NCI-H2107 (cell line): ENCODE measurements around the gene RTP3.
"Not testable (repeated sequence)": the region's sequence is repeated elsewhere in the genome, so short reads cannot be mapped to it uniquely, and the experiment has no call there.

Source experiments
- DNase-seq: peaks from one replicate; lab custom pipeline; 2025; lab: John Stamatoyannopoulos, UW

Gene RTP3

DNA sequence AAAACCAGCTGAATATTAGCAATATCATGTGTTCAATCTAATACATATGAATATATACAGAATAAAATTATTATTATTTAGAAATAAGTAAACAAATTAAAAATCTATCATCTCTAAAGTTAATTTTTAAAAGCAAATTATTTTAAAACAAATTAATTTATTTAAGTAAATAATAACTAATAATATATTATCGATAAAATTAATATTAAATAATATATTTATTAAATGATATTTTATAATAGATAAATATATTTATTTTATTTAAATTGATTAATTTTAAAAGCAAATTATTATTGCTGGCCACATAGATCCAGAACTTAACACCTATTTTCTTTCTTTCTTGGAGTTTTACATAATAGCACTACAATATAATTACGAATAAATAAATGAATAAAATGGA, 22.2 kb downstream of the RTP3 start:
- no peak for DNase-seq

DNA sequence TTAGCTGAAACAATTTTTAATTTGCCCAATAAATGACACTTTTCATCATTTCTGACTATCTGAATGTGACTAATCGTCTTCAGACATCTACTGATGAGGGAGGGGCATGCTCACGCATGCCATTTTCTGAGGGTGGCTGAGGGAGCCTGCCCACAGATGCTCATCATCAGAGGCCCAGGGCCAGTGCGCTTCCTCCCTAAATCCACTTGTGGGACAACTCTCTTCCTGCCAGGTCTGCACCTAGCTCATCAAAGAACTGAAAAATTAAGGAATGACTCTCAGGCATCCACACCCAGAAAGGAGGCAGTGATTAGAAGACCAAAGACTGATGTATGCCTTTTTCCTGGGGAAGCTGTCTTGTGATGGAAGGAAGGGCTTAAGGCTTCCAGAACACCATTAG, 22.8 kb downstream of the RTP3 start:
- no peak for DNase-seq

DNA sequence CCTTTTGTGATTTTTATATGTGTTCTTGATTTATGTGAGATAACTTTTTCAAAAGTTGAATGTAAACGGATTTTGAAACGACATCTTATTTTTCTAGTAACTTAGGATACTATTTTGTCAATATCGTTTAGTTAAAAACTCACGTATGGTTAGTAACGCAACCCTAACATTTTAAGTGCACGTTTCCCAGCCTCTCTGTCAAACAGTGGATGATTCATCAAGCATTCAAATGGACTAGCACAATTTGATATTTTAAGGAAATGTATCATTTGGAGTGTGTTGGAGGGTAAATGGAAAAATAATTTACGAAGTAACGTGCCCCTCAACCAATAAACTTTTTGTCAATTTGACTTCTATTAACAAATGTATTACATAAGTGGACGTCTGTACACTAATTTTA, 23.3 kb downstream of the RTP3 start:
- DNase-seq = no peak

DNA sequence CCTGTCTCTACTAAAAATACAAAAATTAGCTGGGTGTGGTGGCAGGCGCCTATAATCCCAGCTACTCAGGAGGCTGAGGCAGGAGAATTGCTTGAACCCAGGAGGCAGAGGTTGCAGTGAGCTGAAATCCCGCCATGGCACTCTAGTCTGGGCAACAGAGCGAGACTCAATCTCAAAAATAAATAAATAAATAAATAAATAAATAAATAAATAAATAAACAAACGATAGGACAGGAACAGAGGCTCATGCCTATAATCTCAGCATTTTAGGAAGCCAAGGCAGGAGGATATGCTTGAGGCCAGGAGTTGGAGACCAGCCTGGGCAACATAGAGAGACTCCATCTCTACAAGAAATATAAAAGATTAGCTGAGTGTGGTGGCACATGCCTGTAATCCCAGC, 24.4 kb downstream of the RTP3 start:
- not testable (repeated sequence) for DNase-seq

DNA sequence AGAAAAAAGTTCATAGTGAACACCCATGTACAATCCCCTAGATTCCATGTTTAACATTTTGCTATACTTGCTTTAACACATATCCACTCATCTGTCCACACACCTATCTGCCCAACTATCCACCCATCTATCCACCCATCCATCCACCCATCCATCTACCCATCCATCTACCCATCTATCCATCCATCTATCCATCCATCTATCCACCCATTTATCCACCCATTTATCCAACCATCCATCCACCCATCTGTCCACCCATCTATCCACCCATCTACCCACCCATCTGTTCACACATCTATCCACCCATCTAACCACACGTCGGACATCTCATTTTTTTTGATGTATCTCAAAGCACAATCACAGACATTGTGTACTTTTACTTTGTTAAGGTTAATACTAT, 25.8 kb downstream of the RTP3 start:
- no peak for DNase-seq

DNA sequence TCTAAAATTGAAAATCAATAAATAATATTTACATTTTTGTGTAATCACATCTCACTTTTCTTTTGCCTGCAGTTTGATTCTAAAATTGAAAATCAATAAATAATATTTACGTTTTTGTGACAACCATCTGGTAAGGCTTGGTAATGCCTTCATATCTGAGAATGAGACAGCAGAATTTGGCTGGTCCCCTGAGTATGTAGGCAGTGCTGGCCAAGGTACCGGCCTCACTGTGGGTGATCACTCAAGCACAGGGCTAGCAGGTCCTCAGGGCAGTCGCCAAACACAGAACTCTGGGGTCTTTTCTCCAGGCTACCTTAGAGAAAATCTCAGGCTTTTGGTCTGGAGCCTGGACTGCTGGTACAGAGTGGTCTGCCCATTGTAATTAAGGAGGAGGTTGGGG, 26.2 kb downstream of the RTP3 start:
- no peak for DNase-seq

DNA sequence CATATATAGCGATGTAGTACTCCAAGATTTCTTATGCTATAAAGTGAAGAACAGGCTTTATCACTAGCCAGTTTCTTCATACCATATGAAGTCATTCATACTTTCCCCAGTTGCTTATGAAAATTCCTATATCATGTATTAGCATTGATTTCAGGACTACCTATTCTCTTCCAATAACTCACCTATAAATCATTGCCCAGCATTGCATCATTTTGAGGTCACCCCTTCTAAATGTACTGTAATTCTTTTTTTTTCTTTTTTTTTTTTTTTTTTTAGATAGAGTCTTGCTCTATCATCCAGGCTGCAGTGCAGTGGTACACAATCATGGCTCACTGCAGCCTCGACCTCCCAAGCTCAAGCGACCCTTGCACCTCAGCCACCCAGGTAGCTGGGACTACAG, 27.1 kb downstream of the RTP3 start:
- no peak for DNase-seq

DNA sequence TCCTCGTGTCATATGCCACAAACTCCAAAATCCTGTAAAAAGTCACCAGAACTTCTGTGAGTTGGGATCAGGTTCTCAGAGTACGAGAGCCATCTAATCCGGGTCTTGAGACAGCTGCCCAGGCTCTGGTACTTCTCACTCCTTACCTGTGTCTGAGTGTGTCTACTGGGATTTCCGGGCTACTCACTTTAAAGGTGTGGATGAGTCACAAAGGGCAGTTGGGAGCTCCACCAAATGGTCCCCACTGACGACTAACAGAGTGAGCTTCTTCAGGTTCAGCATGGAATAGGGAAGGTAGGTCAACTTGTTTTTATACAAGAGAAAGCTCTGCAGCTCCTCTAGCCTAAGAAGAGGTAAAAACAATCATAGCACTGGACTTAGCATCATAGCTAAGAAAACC, 29.5 kb downstream of the RTP3 start:
- DNase-seq = no peak

DNA sequence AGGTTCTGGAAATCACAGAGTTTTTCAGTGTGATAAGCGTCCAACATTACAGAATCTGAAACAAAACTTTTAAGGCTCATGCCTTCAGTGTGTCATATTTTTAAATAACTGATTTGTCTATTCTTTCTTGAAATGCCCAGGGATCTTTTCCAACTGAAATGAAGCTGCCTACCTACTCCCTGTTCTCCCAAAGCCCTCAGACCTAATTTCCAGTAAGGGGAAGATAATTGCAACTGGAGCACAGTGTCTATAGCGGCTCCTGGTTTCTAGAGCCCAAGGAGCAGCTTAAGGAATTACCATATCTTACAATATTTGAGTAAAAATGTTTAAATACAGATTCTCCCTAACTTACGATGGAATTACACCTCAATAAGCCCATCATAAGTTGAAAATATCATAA, 35.3 kb downstream of the RTP3 start:
- no peak for DNase-seq

DNA sequence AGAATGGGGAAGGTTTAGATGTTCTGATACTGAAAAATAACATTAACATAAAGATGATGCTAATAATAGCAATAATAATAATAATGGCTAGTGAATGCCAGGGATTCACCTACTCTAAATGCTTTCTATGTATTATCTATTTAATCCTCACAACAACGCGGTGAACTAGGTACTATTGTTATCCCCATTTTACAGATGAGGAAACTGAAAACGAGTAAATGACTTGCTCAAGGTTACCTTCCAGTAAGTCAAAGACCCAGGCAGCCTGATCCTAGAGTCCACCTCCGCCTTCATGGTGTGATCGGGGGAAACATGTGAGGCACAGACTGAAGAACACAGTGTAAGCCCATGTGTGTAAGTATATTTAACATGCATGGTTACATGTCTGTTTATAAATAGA, 38.0 kb downstream of the RTP3 start:
- DNase-seq = no peak

DNA sequence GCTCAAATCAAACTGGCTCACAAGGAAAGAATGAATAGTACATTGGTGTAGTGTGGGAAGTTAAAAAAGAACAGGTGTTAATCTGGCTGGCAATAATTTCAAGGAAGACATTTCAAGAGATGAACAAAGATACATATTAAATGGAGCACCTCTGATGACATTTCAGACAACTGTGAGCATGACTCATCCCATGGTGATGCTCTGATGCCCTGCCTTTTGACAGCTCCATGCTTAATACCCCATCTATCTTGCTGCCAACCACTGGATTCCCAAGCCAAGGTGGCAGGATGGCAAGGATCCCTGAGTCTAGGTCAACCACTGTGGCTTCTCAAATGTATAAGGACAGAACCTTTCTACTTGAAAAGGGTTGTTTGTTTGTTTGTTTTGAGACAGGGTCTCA, 39.0 kb downstream of the RTP3 start:
- no peak for DNase-seq

DNA sequence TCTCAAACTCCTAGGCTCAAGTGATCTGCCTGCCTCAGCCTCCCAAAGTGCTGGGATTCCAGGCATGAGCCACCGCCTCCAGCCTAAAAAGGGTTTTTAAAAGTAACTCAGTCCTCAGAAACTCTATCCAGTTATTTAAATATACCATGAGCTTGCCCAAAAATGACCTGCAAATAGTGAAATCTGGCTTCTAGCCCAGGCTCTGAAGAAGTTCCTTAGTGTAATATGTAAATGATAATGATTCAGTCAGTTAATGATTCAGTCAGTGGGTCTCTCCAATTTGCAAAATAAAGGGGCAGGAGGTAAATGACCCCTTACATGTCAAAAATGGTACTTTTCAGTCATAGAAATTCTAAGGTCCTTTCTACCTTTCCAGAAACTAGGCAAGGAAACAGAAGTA, 39.5 kb downstream of the RTP3 start:
- no peak for DNase-seq

DNA sequence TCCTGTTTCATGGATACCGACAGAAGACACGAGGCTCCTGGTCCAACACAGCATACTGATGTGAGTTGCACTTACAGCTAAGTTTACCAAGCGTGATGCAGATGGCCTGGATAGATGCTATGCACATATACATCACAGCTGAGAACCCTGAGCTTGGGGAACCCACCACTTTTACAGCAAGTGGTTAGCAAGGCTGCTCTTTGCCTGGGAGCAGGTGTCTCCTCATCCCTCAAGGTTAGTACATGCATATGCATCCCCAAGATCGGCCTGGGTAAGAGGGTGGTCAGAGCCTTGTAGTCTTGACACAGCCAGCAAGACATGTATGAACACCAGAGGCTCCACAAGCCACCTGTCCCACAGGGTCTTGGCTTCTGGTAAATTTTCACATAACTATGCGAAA, 40.0 kb downstream of the RTP3 start:
- DNase-seq = no peak

DNA sequence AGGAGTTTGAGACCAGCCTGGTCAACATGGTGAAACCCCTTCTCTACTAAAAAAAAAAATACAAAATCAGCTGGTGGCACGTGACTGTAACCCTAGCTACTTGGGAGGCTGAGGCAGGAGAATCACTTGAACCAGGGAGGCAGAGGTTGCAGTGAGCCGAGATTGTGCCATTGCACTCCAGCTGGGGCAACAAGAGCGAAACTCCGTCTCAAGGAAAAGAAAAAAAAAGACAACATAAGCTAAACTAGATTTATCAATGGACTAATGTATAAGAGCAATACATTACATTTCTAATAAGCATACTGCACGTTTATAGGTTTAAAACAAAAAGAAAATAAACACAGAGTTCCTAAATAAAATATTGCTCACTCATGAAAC, 40.6 kb downstream of the RTP3 start:
- DNase-seq = not testable (repeated sequence)

DNA sequence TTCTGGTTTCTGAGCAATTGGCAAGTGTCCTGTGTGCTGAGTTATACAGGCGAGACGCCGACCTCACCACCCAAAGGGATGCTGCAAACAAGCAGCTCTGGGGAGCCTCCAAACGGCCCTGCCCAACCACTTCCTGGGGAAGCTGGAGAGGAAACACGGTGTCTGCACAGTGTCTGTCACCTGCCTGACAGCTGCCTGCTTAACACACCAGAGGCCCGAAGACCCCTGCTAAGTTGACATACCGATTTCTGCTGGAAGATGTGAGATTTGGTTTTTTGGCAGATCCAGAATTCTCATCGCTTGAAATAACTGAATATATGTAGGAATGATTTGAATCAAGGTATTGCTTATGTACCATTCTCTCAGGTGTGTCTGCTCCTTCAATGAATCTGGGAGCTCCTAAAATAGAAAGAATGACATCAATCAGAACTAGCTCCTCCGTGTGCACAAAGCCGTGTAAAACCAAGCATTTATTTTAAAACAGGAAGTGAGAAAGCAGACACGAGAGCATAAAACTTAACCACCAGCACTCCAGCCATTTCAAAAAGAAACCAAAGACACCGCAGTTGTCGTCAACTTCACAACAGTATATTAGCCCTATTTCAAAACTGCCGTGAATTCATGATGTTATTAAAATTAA, 41.1 kb downstream of the RTP3 start:
- DNase-seq = no peak

DNA sequence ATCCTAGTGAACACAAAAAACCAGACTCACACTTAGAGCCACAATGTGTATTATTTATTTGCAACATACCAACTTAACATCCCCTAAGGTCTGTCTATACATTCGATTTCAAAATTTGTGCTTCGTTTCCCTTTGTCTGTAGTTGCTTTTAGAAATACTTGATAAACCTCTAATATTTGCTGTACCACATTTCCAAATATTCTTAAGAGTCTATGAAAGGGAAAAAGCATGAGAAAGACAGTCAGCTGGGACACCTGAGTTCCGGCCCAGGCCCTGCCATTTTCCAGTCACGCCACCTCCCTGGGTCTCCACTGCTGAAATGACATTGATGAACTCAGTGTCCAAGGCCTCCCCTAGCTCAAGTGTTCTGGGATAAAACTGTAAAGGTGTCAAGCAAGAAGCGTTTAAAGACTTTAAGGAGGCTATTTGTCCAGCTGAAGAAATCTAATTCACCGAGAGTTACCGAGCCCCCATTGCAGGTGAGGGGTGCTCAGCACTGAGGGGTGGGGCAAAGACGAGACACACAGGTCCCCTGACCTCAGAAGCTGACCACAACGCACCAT, 41.7 kb downstream of the RTP3 start:
- no peak for DNase-seq

DNA sequence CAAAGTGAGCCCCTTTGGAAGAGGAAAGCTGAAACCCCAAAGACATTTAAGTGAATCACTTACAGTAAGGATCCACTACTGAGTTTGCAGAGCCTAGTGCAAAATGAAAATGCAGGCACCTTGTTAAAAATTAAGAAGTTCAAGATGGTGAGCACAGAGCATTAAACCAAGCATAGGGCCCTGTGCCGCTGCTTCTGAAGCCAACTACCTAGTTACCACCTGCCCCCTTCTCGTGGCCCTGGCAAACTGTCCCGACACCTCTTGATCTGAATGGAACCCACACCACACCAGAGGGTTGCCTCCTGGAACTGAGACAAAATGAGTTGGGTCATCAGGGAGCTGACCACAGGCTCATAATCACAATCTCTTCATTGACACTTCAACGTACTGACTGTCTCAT, 42.8 kb downstream of the RTP3 start:
- DNase-seq = no peak

DNA sequence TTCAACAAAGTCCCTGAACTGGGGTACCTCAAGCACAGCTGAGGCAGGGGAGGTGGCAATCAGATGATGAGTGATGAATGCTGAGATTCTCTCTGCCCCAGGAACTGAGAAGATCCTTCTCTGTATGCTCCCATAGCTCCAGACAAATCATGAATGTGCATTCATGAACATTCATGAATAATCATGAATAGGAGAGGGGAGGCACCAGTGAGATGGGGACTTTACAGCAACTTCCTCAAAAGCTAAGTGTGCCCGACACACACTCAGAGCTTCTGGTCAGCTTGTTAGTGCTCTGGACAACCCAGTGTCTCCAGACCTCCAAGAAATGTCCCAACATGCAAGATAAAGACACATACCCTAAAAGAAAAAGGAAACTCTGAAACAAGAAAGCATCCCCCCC, 44.1 kb downstream of the RTP3 start:
- DNase-seq = no peak

DNA sequence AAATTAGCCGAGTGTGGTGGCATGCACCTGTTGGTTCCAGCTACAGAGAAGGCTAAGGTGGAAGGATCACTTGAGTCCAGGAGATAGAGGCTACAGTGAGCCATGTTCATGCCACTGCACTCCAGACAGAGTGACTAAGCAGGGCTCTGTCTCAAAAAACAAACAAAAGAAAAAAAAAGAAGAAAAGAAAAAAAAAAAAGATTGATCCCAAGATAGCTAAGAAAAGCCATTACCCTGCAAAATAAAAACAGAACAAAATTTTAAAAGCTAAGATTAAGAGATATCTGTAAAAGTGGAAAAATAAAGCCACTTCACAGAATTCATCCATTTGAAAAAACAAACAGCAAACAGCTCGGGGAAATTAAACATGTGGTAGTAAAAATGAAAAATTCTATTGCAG, 44.6 kb downstream of the RTP3 start:
- DNase-seq = no peak

DNA sequence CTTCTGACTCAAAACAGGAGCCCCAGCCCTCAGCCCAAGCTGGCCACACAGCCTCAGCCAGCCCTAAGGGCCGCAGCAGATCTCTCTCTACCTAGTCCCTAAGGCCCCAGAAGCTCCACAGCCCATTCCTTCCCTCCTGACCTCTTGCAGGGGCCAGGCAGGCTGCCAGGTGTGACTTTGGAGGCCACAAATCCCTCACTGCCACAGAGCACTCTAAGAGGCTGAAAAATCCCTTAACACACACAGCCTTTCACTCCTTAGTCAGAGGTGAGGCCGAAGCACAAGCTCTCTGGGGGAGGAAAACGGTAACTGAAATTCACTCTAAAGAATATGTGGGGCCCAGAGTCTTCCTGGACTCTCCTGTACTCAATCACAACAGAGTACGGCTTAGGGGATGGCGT, 45.0 kb downstream of the RTP3 start:
- no peak for DNase-seq

DNA sequence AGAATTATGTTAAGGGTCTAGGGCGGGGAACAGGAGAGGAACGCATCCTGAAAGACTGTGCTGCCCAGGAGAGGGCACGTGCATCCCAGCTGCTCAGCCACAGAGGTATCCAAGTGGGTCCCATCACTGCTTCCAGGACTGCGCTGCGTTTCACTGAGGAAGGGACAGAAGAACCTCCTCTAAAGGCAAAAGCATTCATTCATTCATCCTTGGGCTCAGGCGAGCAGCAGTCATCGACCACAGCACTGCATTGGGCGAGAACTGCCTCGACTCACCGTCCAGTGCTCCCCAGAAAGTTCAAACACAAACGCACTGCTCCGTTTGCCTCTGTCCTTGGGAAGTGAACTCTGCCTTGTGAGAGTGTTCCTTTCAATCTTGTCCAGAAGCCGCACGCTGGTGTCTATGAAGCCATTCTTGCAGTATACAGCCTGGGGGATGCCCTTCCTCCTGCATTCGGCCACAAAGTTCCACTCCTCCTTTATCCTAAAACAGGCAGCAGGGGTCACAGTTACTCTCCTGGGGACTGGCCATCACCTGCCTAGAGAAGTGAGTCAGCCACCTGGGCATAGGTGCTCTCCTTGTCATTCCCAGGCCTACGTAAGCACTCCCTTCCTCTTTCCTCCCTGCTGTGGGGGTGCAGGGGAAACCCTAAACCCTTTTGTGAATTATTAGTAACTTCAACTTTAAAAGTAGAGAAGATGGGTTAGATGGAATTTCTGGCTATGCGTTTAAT, 47.2 kb downstream of the RTP3 start:
- DNase-seq = no peak

DNA sequence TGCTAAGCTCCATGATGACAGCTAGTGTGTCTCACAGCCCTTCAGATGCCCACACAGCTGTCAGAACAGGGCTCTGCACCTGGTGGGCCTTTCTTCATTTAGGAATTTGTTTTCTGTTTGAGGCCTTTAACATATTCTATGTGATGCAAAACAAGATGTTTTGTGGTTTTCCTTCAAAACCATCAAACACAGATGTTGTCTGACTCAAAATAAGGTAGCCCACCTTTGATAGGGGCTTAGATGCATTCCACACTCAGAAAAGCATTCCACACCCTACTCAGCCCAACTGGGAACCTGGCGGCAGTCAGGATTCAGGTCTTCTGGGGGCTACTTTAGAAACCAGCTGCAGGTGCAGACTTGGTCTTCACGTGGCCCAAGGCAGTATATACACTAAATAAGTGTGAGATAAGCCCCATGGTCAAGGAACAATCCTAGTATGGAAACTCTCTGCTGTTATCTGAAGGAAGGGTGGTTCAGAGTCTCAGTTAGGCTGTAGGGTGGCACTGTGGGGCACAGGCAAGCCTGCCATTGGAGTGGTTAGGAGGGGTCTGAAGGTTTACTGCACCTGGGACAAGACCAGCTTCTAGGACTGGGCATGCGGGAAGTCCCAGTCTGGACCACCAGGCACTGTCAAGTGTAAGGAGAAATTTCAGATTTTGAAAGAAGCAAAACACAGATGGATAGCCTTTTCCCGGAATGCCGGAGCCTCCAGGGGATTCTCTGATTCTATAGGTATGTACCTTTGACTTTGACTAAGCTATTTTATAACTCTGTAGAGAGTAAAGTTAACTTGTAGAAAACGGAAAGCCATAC, 48.2 kb downstream of the RTP3 start:
- no peak for DNase-seq

DNA sequence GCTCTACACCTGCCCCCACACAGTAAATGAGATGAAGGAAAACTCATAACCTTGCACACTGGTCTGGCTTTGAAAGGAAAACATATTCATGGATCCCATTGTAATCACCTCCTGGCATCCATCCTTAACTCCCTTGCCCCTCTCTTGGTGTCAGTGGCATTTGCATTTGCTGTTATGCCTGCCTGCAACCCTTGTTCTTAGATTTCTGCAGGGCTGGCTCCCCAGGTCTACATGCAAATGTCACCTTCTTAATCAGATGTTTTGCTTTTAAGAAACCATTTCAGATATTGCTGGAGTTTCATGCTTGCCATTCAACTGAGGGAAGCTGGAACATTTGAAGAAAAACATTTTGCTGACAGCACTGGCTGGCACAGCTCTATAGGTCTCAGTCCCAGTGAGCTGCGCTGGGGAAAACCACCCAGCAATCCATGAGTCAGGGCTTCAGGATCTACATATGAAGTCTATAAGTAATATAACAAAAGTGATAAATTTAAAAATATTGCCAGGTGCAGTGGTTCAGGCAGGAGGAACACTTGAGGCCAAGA, 49.2 kb downstream of the RTP3 start:
- DNase-seq = no peak
